ENCODE measurements around the gene CALD1. TPM values are rescaled to one million over a fixed set of nuclear protein-coding genes. Genes with fewer than 3 reads are reported as not detected.

CALD1 gene
- total and polyA plus RNA-seq, 2 donors = 17.8 to 78.9 TPM

GRCh38 chr7:134792968-134793367, 13.5 kb downstream of the CALD1 start:
- no peaks in the 10 kb centered on the region for H3K9me3 ChIP-seq (ENCODE audit: control insufficient read depth in 2 of 2, insufficient read depth in 1 of 2, low read length in 1 of 2)
- H3K4me1 ChIP-seq (ENCODE audit: control insufficient read depth in 2 of 2, insufficient read depth in 2 of 2, low read length in 2 of 2) = no peaks in the 10 kb centered on the region
- no peak overlapping the region for H3K27ac ChIP-seq (ENCODE audit: low read depth in 1 of 2, low read length in 1 of 2)
- H3K27me3 ChIP-seq (ENCODE audit: control insufficient read depth in 2 of 2, insufficient read depth in 1 of 2, low read length in 1 of 2) = no peaks in the 10 kb centered on the region
- 95% methylated on average over 9 of the region's 9 CpGs for WGBS
- no peak for DNase-seq (ENCODE audit: low read depth in 6 of 9, low spot score in 9 of 9)
- H3K36me3 ChIP-seq (ENCODE audit: control insufficient read depth in 2 of 2, insufficient read depth in 2 of 2, low read length in 1 of 2) = no peaks in the 10 kb centered on the region
- H3K4me3 ChIP-seq (ENCODE audit: low read length in 2 of 2) = no peak overlapping the region

DNA sequence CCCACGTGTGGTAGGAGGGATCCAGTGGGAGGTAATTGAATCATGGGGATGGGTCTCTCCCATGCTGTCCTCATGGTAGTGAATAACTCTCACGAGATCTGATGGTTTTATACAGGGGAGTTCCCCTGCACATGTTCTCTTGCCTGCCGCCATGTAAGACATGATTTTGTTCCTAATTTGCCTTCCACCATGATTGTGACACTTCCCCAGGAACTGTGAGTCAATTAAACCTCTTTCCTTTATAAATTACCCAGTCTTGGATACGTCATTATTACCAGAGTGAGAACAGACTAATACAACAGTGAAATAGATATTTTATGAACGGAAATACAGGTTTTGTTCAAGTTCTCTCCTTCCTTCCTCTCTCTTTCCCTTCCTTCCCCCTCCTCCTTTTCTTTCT, 15.8 kb downstream of the CALD1 start:
- no peak overlapping the region for H3K4me3 ChIP-seq (ENCODE audit: low read length in 2 of 2)
- WGBS = 95% methylated on average over 5 of the region's 5 CpGs

GRCh38 chr7:134798155-134798554, 18.7 kb downstream of the CALD1 start:
- Histone ChIP-seq H3K9me3 (ENCODE audit: control insufficient read depth in 2 of 2, insufficient read depth in 1 of 2, low read length in 1 of 2) (no peaks in the 10 kb centered on the region), H3K36me3 (ENCODE audit: control insufficient read depth in 2 of 2, insufficient read depth in 2 of 2, low read length in 1 of 2) (no peaks in the 10 kb centered on the region), H3K4me3 (ENCODE audit: low read length in 2 of 2) (no peak overlapping the region), H3K4me1 (ENCODE audit: control insufficient read depth in 2 of 2, insufficient read depth in 2 of 2, low read length in 2 of 2) (no peaks in the 10 kb centered on the region), H3K27ac (ENCODE audit: low read depth in 1 of 2, low read length in 1 of 2) (no peak overlapping the region), H3K27me3 (ENCODE audit: control insufficient read depth in 2 of 2, insufficient read depth in 1 of 2, low read length in 1 of 2) (no peaks in the 10 kb centered on the region)
- DNase-seq (ENCODE audit: low read depth in 6 of 9, low spot score in 9 of 9) = no peak
- 90% methylated on average over 1 of the region's 1 CpG for WGBS

More for the DNA sequence above, 15.8 kb downstream of the CALD1 start:
- Histone ChIP-seq H3K4me1 (ENCODE audit: control insufficient read depth in 2 of 2, insufficient read depth in 2 of 2, low read length in 2 of 2) (no peaks in the 10 kb centered on the region), H3K36me3 (ENCODE audit: control insufficient read depth in 2 of 2, insufficient read depth in 2 of 2, low read length in 1 of 2) (no peaks in the 10 kb centered on the region), H3K9me3 (ENCODE audit: control insufficient read depth in 2 of 2, insufficient read depth in 1 of 2, low read length in 1 of 2) (no peaks in the 10 kb centered on the region), H3K27ac (ENCODE audit: low read depth in 1 of 2, low read length in 1 of 2) (no peak overlapping the region), H3K27me3 (ENCODE audit: control insufficient read depth in 2 of 2, insufficient read depth in 1 of 2, low read length in 1 of 2) (no peaks in the 10 kb centered on the region)
- DNase-seq (ENCODE audit: low read depth in 6 of 9, low spot score in 9 of 9) = no peak

GRCh38 chr7:134799377-134799776, 19.9 kb downstream of the CALD1 start:
- Histone ChIP-seq H3K27ac (ENCODE audit: low read depth in 1 of 2, low read length in 1 of 2) (no peak overlapping the region), H3K4me1 (ENCODE audit: control insufficient read depth in 2 of 2, insufficient read depth in 2 of 2, low read length in 2 of 2) (no peaks in the 10 kb centered on the region), H3K27me3 (ENCODE audit: control insufficient read depth in 2 of 2, insufficient read depth in 1 of 2, low read length in 1 of 2) (no peaks in the 10 kb centered on the region), H3K36me3 (ENCODE audit: control insufficient read depth in 2 of 2, insufficient read depth in 2 of 2, low read length in 1 of 2) (no peaks in the 10 kb centered on the region), H3K4me3 (ENCODE audit: low read length in 2 of 2) (no peak overlapping the region), H3K9me3 (ENCODE audit: control insufficient read depth in 2 of 2, insufficient read depth in 1 of 2, low read length in 1 of 2) (no peaks in the 10 kb centered on the region)
- no peak for DNase-seq (ENCODE audit: low read depth in 6 of 9, low spot score in 9 of 9)
- 62% methylated on average over 5 of the region's 5 CpGs for WGBS

DNA sequence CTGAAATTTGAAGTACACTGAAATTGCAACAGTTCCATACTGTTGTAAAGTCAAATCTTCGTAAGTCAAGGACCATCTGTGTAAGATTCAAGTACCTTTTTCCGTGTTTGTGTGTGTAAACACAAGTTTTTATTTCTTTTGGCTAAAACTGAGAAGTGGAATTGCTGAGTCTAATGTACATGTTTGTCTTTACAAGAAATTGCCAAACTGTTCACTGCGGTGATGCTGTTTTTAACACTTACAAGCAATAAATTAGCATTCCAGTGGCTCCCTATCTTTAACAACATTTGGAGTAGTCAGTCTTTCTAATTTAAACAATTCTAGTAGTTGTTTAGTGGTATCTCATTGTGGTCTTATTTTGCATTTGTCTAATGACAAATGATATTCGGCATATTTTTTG, 23.3 kb downstream of the CALD1 start:
- 97% methylated on average over 4 of the region's 4 CpGs for WGBS
- H3K27ac ChIP-seq (ENCODE audit: low read depth in 1 of 2, low read length in 1 of 2) = no peak overlapping the region

DNA sequence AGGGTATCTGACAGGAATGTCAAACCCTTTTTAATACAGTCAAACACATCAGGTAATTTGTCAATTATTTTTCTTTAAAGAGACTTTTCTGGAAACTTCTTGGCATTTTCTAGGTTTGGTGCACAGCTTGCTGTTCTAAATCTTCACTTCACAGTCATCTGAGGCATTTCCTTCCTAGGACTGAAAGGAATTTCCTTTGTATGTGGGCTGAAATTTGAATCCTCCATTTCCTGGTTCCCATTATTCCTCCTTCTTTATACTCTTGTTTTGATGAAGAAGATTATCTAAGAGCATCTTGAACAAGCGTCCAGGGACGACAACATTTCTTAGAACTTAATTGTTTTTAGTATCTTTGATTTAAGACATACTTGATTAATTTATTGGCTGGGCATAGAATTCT, 24.9 kb downstream of the CALD1 start:
- WGBS = 90% methylated on average over 2 of the region's 2 CpGs
- H3K27ac ChIP-seq (ENCODE audit: low read depth in 1 of 2, low read length in 1 of 2) = no peak overlapping the region
- H3K4me1 ChIP-seq (ENCODE audit: control insufficient read depth in 2 of 2, insufficient read depth in 2 of 2, low read length in 2 of 2) = no peaks in the 10 kb centered on the region
- DNase-seq (ENCODE audit: low read depth in 6 of 9, low spot score in 9 of 9) = no peak
- H3K9me3 ChIP-seq (ENCODE audit: control insufficient read depth in 2 of 2, insufficient read depth in 1 of 2, low read length in 1 of 2) = no peaks in the 10 kb centered on the region
- H3K36me3 ChIP-seq (ENCODE audit: control insufficient read depth in 2 of 2, insufficient read depth in 2 of 2, low read length in 1 of 2) = no peaks in the 10 kb centered on the region
- no peaks in the 10 kb centered on the region for H3K27me3 ChIP-seq (ENCODE audit: control insufficient read depth in 2 of 2, insufficient read depth in 1 of 2, low read length in 1 of 2)
- no peak overlapping the region for H3K4me3 ChIP-seq (ENCODE audit: low read length in 2 of 2)

More for the DNA sequence above, 23.3 kb downstream of the CALD1 start:
- Histone ChIP-seq H3K4me3 (ENCODE audit: low read length in 2 of 2) (no peak overlapping the region), H3K4me1 (ENCODE audit: control insufficient read depth in 2 of 2, insufficient read depth in 2 of 2, low read length in 2 of 2) (no peaks in the 10 kb centered on the region), H3K9me3 (ENCODE audit: control insufficient read depth in 2 of 2, insufficient read depth in 1 of 2, low read length in 1 of 2) (no peaks in the 10 kb centered on the region), H3K27me3 (ENCODE audit: control insufficient read depth in 2 of 2, insufficient read depth in 1 of 2, low read length in 1 of 2) (no peaks in the 10 kb centered on the region), H3K36me3 (ENCODE audit: control insufficient read depth in 2 of 2, insufficient read depth in 2 of 2, low read length in 1 of 2) (no peaks in the 10 kb centered on the region)
- no peak for DNase-seq (ENCODE audit: low read depth in 6 of 9, low spot score in 9 of 9)

DNA sequence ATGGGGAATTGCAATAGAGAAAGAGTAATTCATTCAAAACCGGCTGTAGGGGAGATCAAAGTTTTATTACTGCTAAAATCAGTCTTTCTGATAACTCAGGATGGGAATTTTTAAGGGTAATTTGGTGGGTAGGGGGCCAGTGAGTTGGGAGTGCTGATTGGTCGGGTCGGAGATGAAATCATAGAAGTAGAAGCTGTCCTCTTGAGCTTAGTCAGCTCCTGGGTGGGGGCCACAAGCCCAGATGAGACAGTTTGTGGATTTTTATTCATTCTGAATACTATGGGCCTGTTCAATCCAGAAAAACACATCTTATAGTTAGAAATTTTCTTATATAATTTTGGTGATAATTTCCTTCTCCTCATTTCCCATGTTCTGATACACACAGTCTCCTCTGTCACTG, 25.4 kb downstream of the CALD1 start:
- Histone ChIP-seq H3K36me3 (ENCODE audit: control insufficient read depth in 2 of 2, insufficient read depth in 2 of 2, low read length in 1 of 2) (no peaks in the 10 kb centered on the region), H3K27me3 (ENCODE audit: control insufficient read depth in 2 of 2, insufficient read depth in 1 of 2, low read length in 1 of 2) (no peaks in the 10 kb centered on the region), H3K4me1 (ENCODE audit: control insufficient read depth in 2 of 2, insufficient read depth in 2 of 2, low read length in 2 of 2) (no peaks in the 10 kb centered on the region), H3K9me3 (ENCODE audit: control insufficient read depth in 2 of 2, insufficient read depth in 1 of 2, low read length in 1 of 2) (no peaks in the 10 kb centered on the region), H3K4me3 (ENCODE audit: low read length in 2 of 2) (no peak overlapping the region), H3K27ac (ENCODE audit: low read depth in 1 of 2, low read length in 1 of 2) (no peak overlapping the region)
- DNase-seq (ENCODE audit: low read depth in 6 of 9, low spot score in 9 of 9) = no peak
- WGBS = 95% methylated on average over 3 of the region's 3 CpGs

GRCh38 chr7:134806197-134806596, 26.8 kb downstream of the CALD1 start:
- Histone ChIP-seq H3K4me1 (ENCODE audit: control insufficient read depth in 2 of 2, insufficient read depth in 2 of 2, low read length in 2 of 2) (no peaks in the 10 kb centered on the region), H3K36me3 (ENCODE audit: control insufficient read depth in 2 of 2, insufficient read depth in 2 of 2, low read length in 1 of 2) (no peaks in the 10 kb centered on the region), H3K9me3 (ENCODE audit: control insufficient read depth in 2 of 2, insufficient read depth in 1 of 2, low read length in 1 of 2) (no peaks in the 10 kb centered on the region), H3K27ac (ENCODE audit: low read depth in 1 of 2, low read length in 1 of 2) (no peak overlapping the region), H3K4me3 (ENCODE audit: low read length in 2 of 2) (no peak overlapping the region), H3K27me3 (ENCODE audit: control insufficient read depth in 2 of 2, insufficient read depth in 1 of 2, low read length in 1 of 2) (no peaks in the 10 kb centered on the region)
- no peak for DNase-seq (ENCODE audit: low read depth in 6 of 9, low spot score in 9 of 9)
- WGBS = 98% methylated on average over 4 of the region's 4 CpGs

- WGBS = 90% methylated on average over 1 of the region's 1 CpG
- Histone ChIP-seq H3K4me1 (ENCODE audit: control insufficient read depth in 2 of 2, insufficient read depth in 2 of 2, low read length in 2 of 2) (no peaks in the 10 kb centered on the region), H3K9me3 (ENCODE audit: control insufficient read depth in 2 of 2, insufficient read depth in 1 of 2, low read length in 1 of 2) (no peaks in the 10 kb centered on the region), H3K36me3 (ENCODE audit: control insufficient read depth in 2 of 2, insufficient read depth in 2 of 2, low read length in 1 of 2) (no peaks in the 10 kb centered on the region), H3K27me3 (ENCODE audit: control insufficient read depth in 2 of 2, insufficient read depth in 1 of 2, low read length in 1 of 2) (no peaks in the 10 kb centered on the region), H3K27ac (ENCODE audit: low read depth in 1 of 2, low read length in 1 of 2) (no peak overlapping the region), H3K4me3 (ENCODE audit: low read length in 2 of 2) (no peak overlapping the region)
- DNase-seq (ENCODE audit: low read depth in 6 of 9, low spot score in 9 of 9) = no peak
Observed at GRCh38 chr7:134809616-134810015, 30.2 kb downstream of the CALD1 start.

DNA sequence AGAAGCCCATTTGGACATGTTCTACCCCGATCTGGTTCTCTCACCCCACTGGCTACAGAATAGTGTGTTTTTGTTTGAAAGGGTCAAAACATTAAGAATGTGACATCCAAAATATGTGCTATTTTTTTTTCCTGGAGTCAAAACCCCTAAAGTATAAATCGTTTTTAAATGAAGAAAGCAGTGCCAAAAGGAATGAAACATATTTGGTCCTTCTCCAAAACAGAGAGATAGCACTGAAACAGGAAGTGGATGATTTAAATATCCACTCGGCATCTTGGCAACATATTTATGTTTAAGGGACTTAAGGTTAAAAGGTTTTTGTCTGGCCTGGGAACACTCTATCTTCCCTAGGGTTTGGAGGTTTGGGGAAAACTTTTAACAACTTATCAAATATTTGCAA, 32.3 kb downstream of the CALD1 start:
- Histone ChIP-seq H3K4me3 (ENCODE audit: low read length in 2 of 2) (no peak overlapping the region), H3K4me1 (ENCODE audit: control insufficient read depth in 2 of 2, insufficient read depth in 2 of 2, low read length in 2 of 2) (no peaks in the 10 kb centered on the region), H3K27me3 (ENCODE audit: control insufficient read depth in 2 of 2, insufficient read depth in 1 of 2, low read length in 1 of 2) (no peaks in the 10 kb centered on the region), H3K36me3 (ENCODE audit: control insufficient read depth in 2 of 2, insufficient read depth in 2 of 2, low read length in 1 of 2) (no peaks in the 10 kb centered on the region), H3K9me3 (ENCODE audit: control insufficient read depth in 2 of 2, insufficient read depth in 1 of 2, low read length in 1 of 2) (no peaks in the 10 kb centered on the region), H3K27ac (ENCODE audit: low read depth in 1 of 2, low read length in 1 of 2) (no peak overlapping the region)
- WGBS = 66% methylated on average over 3 of the region's 3 CpGs
- DNase-seq (ENCODE audit: low read depth in 6 of 9, low spot score in 9 of 9) = no peak
